PC-9 (cell line): ENCODE data around the gene ZNF337. TPM values are rescaled to one million over a fixed set of nuclear protein-coding genes. Genes with fewer than 3 reads are reported as not detected.
"Not testable (repeated sequence)": the region's sequence is repeated elsewhere in the genome, so short reads cannot be mapped to it uniquely, and the experiment has no call there.

Experiments used
- BruUV-seq: library from RNA; stranded (reverse); fragments of 400-500 nt; replicated peaks from 2 replicates; lab custom pipeline; 2021; lab: Mats Ljungman, UMichigan
- CTCF ChIA-PET: fragments of 300-600 bp; sonication (Branson Sonifier 250); formaldehyde crosslinking; loops from one replicate; lab custom pipeline; 2022; ENCODE audit warnings: antibody characterized with exemption; lab: Charles Lee
- POLR2A ChIA-PET: fragments of 300-600 bp; sonication (Branson Sonifier 250); formaldehyde crosslinking; loops from one replicate; lab custom pipeline; 2022; ENCODE audit warnings: antibody characterized with exemption; ENCODE audit not compliant: unreplicated experiment; lab: Charles Lee
- DNase-seq, 2 experiments: peaks; one replicate each; pipeline versions ENCODE4 v3.0.0 to v3.0.0-alpha.2; 2015 to 2022; ENCODE audit warnings: mixed read lengths in 1 of 2
- H2AFZ ChIP-seq: fragments of 200-600 bp; sonication (generic); 2 replicates; pipeline ENCODE4 v1.8.1; 2017; ENCODE audit warnings: antibody characterized with exemption
- H3F3A ChIP-seq: fragments of 200-600 bp; sonication (generic); 2 replicates; pipeline ENCODE4 v1.8.1; 2017; ENCODE audit warnings: antibody characterized with exemption, mild to moderate bottlenecking, low read depth; ENCODE audit not compliant: insufficient read depth
- H3K27ac ChIP-seq: fragments of 200-600 bp; sonication (generic); 2 replicates; pipeline ENCODE4 v1.6.1; 2016; ENCODE audit warnings: mixed run types
- H3K27me3 ChIP-seq: fragments of 200-600 bp; sonication (generic); 2 replicates; pipeline ENCODE4 v1.6.1; 2016; ENCODE audit warnings: low read depth, mixed run types; ENCODE audit not compliant: insufficient read depth
- H3K36me3 ChIP-seq: fragments of 200-600 bp; sonication (generic); 2 replicates; pipeline ENCODE4 v1.6.1; 2016; ENCODE audit warnings: low read depth, mixed run types
- H3K4me1 ChIP-seq: fragments of 200-600 bp; sonication (generic); replicated peaks from 2 replicates; pipeline ENCODE4 v1.6.1; 2016; ENCODE audit warnings: mixed run types; ENCODE audit not compliant: insufficient read depth
- H3K4me2 ChIP-seq: fragments of 200-600 bp; sonication (generic); 2 replicates; pipeline ENCODE4 v1.6.1; 2017; ENCODE audit warnings: mixed run types
- H3K4me3 ChIP-seq: fragments of 200-600 bp; sonication (generic); 2 replicates; pipeline ENCODE4 v1.6.1; 2016; ENCODE audit warnings: mixed run types
- H3K79me2 ChIP-seq: fragments of 200-600 bp; sonication (generic); 2 replicates; pipeline ENCODE4 v1.6.1; 2017; ENCODE audit warnings: low read depth, mixed run types
- H3K9me2 ChIP-seq: fragments of 200-600 bp; sonication (generic); 2 replicates; pipeline ENCODE4 v1.8.1; 2017; ENCODE audit warnings: mild to moderate bottlenecking; ENCODE audit not compliant: insufficient read depth
- H3K9me3 ChIP-seq: fragments of 200-600 bp; sonication (generic); 2 replicates; pipeline ENCODE4 v1.8.1; 2016; ENCODE audit warnings: low read depth; ENCODE audit not compliant: insufficient read depth
- H4K20me1 ChIP-seq: fragments of 200-600 bp; sonication (generic); 2 replicates; pipeline ENCODE4 v1.8.1; 2017; ENCODE audit not compliant: insufficient read depth
- EZH2 ChIP-seq: fragments of 200-600 bp; sonication (generic); IDR thresholded peaks from 2 replicates; pipeline ENCODE4 v1.8.0; 2017; ENCODE audit warnings: antibody characterized with exemption, low read depth
- intact Hi-C: fragments of 100-400 bp; cut with micrococcal nuclease; formaldehyde crosslinking; loops from one replicate; pipeline ENCODE4 v1.10.0; 2022; ENCODE audit not compliant: unreplicated experiment
- total RNA-seq: library from RNA; stranded (reverse); gene quantifications from 2 replicates; pipeline ENCODE4 v1.2.3, GENCODE V29; 2021
- TF ChIP-seq, protein P1 (sequence below): fragments of 200-600 bp; sonication (generic); conservative IDR thresholded peaks from 2 replicates; pipeline ENCODE4 v1.6.1; 2017; ENCODE audit warnings: mixed run types, antibody characterized with exemption, mild to moderate bottlenecking, moderate library complexity

Gene ZNF337
- total RNA-seq, 1 experiment from 2014 or later, result 12.8 TPM

DNA sequence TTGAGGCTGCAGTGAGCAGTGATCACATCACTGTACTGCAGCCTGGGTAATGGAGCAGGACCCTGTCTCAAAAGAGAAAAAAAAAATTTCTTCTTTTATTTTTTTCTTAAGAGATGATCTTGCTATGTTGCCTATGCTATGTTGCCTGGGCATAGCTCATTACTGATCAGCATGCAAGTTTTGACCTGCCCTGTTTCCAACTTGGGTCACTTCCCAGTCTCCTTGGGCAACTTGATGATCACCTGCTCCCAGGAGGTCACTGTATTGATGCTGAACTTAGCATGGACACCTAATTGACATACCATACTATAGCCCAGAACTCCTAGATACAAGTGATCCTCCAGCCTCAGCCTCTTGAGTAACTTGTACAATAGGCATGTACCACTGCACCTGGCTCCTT is 42.2 kb downstream of the ZNF337 start:
- H3K4me1 ChIP-seq, result no peaks in the 10 kb centered on the region
- H3K9me2 ChIP-seq, result no peaks in the 10 kb centered on the region; the same call in 1 of the 2 replicates
- no peaks in the 10 kb centered on the region for H4K20me1 ChIP-seq
- ChIA-PET CTCF (interaction anchor here (0.6 kb wide), 1 partner anchor 126 kb away, joined by 3 read pairs; no protein-coding TSS in a partner anchor), POLR2A (no interaction called here)
- no peak overlapping the region for H3K4me3 ChIP-seq
- no peak overlapping the region for H2AFZ ChIP-seq
- no peak overlapping the region for H3K4me2 ChIP-seq
- no peaks in the 10 kb centered on the region for H3K79me2 ChIP-seq
- no peak overlapping the region for H3K27ac ChIP-seq
- TF ChIP-seq EZH2, result no peak
- H3F3A ChIP-seq, result no peaks in the 10 kb centered on the region
- no peaks in the 10 kb centered on the region for H3K36me3 ChIP-seq
- DNase-seq, result no peak
- no peaks in the 10 kb centered on the region for H3K27me3 ChIP-seq
- no TSS peak for BruUV-seq
- intact Hi-C loops, result no loop called here
- H3K9me3 ChIP-seq, result no peaks in the 10 kb centered on the region

DNA sequence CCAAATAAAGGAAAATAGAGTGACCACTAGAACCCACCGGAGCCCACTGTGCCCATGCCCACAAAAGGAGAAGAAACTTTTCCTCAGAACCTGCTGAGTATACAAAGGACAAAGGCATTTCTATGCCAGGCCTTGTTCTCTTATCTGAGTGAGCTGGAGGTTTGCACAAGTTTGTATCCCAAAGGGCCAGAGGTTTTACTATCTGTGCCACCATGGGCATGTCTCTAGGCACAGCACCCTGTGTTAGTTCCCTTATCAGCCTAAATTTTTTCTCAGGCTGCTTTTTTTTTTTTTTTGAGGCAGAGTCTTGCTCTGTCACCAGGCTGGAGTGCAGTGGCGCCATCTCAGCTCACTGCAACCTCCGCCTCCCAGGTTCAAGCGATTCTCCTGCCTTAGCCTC is 43.8 kb downstream of the ZNF337 start:
- CTCF ChIA-PET, result not testable (repeated sequence)

DNA sequence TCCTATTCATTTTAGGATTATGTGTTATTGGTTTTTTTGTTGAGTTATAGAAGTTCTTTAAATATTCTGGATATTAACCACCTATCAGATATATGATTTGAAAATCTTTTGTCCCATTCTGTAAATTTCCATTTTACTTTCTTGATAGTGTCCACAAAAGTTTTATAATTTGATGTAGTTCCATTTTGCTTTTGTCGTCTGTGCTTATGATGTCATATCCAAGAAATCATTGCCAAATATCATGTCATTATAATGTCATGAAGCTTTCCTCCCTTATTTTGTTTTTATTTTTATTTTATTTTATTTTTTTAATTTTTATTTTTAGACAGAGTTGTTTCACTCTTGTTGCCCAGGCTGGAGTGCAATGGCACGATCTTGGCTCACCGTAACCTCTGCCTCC is 51.8 kb downstream of the ZNF337 start:
- H3K4me3 ChIP-seq, result no peak overlapping the region
- H3K4me1 ChIP-seq, result no peaks in the 10 kb centered on the region
- no peaks in the 10 kb centered on the region for H3K9me2 ChIP-seq
- intact Hi-C loops, result no loop called here
- no peaks in the 10 kb centered on the region for H3K9me3 ChIP-seq
- no peaks in the 10 kb centered on the region for H3K27me3 ChIP-seq
- no peak overlapping the region for H3K27ac ChIP-seq
- TF ChIP-seq, protein P1, sequence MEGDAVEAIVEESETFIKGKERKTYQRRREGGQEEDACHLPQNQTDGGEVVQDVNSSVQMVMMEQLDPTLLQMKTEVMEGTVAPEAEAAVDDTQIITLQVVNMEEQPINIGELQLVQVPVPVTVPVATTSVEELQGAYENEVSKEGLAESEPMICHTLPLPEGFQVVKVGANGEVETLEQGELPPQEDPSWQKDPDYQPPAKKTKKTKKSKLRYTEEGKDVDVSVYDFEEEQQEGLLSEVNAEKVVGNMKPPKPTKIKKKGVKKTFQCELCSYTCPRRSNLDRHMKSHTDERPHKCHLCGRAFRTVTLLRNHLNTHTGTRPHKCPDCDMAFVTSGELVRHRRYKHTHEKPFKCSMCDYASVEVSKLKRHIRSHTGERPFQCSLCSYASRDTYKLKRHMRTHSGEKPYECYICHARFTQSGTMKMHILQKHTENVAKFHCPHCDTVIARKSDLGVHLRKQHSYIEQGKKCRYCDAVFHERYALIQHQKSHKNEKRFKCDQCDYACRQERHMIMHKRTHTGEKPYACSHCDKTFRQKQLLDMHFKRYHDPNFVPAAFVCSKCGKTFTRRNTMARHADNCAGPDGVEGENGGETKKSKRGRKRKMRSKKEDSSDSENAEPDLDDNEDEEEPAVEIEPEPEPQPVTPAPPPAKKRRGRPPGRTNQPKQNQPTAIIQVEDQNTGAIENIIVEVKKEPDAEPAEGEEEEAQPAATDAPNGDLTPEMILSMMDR, result no peak
- TF ChIP-seq EZH2, result no peak
- no peaks in the 10 kb centered on the region for H4K20me1 ChIP-seq
- no peak for DNase-seq
- no peak overlapping the region for H3K4me2 ChIP-seq
- ChIA-PET CTCF (no interaction called here), POLR2A (no interaction called here)
- no TSS peak for BruUV-seq
- H2AFZ ChIP-seq, result no peak overlapping the region
- peaks cover 5% of the 10 kb centered on the region; the same call in 1 of the 2 replicates for H3F3A ChIP-seq
- H3K79me2 ChIP-seq, result no peaks in the 10 kb centered on the region
- H3K36me3 ChIP-seq, result peaks cover 6% of the 10 kb centered on the region

More for the DNA sequence above, 43.8 kb downstream of the ZNF337 start:
- H3F3A ChIP-seq, H3K36me3 ChIP-seq, H3K79me2 ChIP-seq, BruUV-seq, H3K9me2 ChIP-seq, H3K27me3 ChIP-seq, DNase-seq, POLR2A ChIA-PET, H4K20me1 ChIP-seq, H2AFZ ChIP-seq, H3K9me3 ChIP-seq, H3K4me3 ChIP-seq, H3K27ac ChIP-seq, H3K4me1 ChIP-seq, H3K4me2 ChIP-seq, intact Hi-C loops: not testable (repeated sequence)

DNA sequence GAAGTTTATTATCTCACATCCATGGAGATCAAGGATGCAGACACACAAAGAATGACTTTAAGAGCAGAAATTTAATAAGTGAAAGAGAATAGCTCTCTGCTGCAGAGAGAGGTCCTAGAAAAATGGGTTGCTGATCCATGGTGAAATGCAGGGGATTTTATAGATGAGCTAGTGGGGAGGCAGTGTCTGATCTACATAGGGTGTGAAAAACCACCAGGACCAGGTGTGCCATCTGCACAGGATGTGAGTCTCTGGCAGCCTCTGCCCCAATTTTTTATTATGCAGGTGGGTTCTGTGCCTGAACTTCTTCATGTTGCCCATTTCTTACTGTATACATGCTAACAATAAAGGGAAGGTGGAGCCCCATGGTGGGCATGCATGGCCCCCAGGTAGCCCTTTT is 52.9 kb downstream of the ZNF337 start:
- Histone ChIP-seq H3K4me2 (no peak overlapping the region), H3K27me3 (no peaks in the 10 kb centered on the region), H3K36me3 (peaks cover 4% of the 10 kb centered on the region), H3K27ac (no peak overlapping the region), H3K79me2 (no peaks in the 10 kb centered on the region), H3K4me1 (no peaks in the 10 kb centered on the region), H4K20me1 (no peaks in the 10 kb centered on the region), H3K9me2 (no peaks in the 10 kb centered on the region), H3K9me3 (no peaks in the 10 kb centered on the region), H3F3A (peaks cover 5% of the 10 kb centered on the region; the same call in 1 of the 2 replicates), H3K4me3 (no peak overlapping the region), H2AFZ (no peak overlapping the region)
- BruUV-seq, result no TSS peak
- no peak for TF ChIP-seq EZH2
- TF ChIP-seq, protein P1, result no peak
- no peak for DNase-seq
- ChIA-PET CTCF (no interaction called here), POLR2A (interaction anchor here (0.6 kb wide), 1 partner anchor 146 kb away, joined by 3 read pairs; no protein-coding TSS in a partner anchor)
- intact Hi-C loops, result no loop called here
